SH-SY5Y (cell line): ENCODE measurements around the gene ZBTB17.

Experiments used
- GATA2 ChIP-seq: IDR thresholded peaks from 2 replicates; pipeline ENCODE4 v1.6.1; 2011; ENCODE audit warnings: mild to moderate bottlenecking, low read depth, low read length
- GATA3 ChIP-seq: IDR thresholded peaks from 2 replicates; pipeline ENCODE4 v1.6.1; 2011; ENCODE audit warnings: low read depth, mild to moderate bottlenecking, low read length, moderate library complexity

DNA sequence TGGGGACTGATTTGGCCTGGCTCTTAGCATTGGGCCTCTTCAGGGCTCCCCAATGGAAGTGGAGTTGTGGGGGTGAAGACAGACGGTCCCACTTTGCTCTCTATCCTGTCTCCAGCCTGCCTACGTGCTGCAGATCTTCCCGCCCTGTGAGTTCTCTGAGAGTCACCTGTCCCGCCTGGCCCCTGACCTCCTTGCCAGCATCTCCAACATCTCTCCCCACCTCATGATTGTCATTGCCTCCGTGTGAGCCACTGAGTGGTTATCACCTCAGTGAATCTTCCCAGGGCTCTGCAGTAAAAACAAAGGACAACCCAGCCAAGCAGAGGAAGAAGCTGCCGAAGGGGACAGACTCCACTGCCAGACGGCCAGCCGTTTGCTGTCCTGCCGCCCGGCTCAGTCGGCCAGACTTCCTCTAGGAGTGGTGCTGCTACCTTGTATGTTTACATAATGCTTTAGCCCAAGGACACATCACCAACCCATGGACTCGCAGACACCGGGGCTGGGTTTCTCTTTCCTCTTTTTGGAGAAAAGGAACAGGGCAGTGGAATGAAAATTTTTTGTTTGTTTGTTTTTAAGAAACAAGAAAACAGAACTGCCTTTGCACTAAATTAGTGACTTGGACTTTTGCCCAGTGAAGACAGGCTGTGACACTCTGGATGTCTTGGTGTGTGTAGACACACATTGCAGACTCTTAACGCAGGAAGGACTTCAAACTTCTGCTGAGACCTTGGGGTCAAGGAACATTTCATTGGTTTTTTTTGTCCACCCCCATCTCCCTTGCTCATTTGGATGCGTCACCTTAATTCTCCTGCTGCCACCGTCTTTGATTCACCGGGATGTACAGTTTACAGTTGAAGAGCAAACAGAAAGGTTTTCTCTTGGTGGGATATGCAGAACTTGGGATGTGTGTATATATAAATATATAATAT, 36.5 kb downstream of the ZBTB17 start:
- TF ChIP-seq GATA2: peak; percentile 95
- TF ChIP-seq GATA3: no peak
